Adrenal gland (tissue), 12 donors: ENCODE measurements around the gene MYO1E. TPM values are rescaled to one million over a fixed set of nuclear protein-coding genes. Genes with fewer than 3 reads are reported as not detected.
"Not testable (repeated sequence)": the region's sequence is repeated elsewhere in the genome, so short reads cannot be mapped to it uniquely, and the experiment has no call there.

Source experiments
- DNase-seq, 7 donors: peaks; one replicate each; pipeline ENCODE4 v3.0.0-alpha.2; 2019 to 2020
- H3K27ac ChIP-seq, 5 donors: fragments of 200-600 bp; sonication (generic) in 4 of 5; 1 replicate in 3 of 5; 2 replicates in 2 of 5; pipeline versions ENCODE4 v1.5.1 to v1.8.0; 2016 to 2020; ENCODE audit warnings: mild to moderate bottlenecking in 1 of 5
- H3K27me3 ChIP-seq: fragments of 200-600 bp; 2 replicates; pipeline ENCODE4 v1.8.0; 2021
- H3K36me3 ChIP-seq, 2 donors: fragments of 200-600 bp; replicated peaks in 1 of 2; 1 replicate in 1 of 2; 2 replicates in 1 of 2; pipeline versions ENCODE4 v1.5.1 to v1.8.0; 2018 to 2022
- H3K4me1 ChIP-seq, 2 donors: fragments of 200-600 bp; replicated peaks in 1 of 2; 1 replicate in 1 of 2; 2 replicates in 1 of 2; pipeline versions ENCODE4 v1.5.1 to v1.8.0; 2018 to 2021
- H3K4me3 ChIP-seq, 4 donors: fragments of 200-600 bp; sonication (generic) in 3 of 4; one replicate each; pipeline ENCODE4 v1.5.1; 2016 to 2018
- H3K9me3 ChIP-seq, 3 donors: fragments of 200-600 bp; sonication (generic) in 1 of 3; replicated peaks in 1 of 3; 1 replicate in 2 of 3; 2 replicates in 1 of 3; pipeline versions ENCODE4 v1.5.1 to v1.8.0; 2016 to 2021
- POLR2A ChIP-seq, 2 donors: fragments of 450-650 bp; IDR thresholded peaks; one replicate each; pipeline ENCODE4 v1.6.1; 2017; ENCODE audit warnings: antibody characterized with exemption in 2 of 2, mild to moderate bottlenecking in 2 of 2, moderate library complexity in 1 of 2
- WGBS, 4 donors: extraction: QIAGEN DNeasy Blood & Tissue Kit in 2 of 4; methylation state at CpG; one replicate each; pipeline versions ENCODE4 v1.1.5 to v1.1.7; 2013 to 2017; 5-methylcytosine and 5-hydroxymethylcytosine counted together
- intact Hi-C, 2 donors: fragments of 100-400 bp; cut with DNase I; formaldehyde crosslinking; loops; one replicate each; pipeline versions ENCODE4 v1.14.1 to v1.15.0; 2022 to 2023
- polyA plus RNA-seq, 3 donors: library from polyadenylated mRNA; stranded (reverse); fragments of 200-250 nt in 2 of 3; fragments of 350-450 nt in 1 of 3; fragmentation: Illumina TruSeq in 1 of 3; extraction: RNeasy Lipid Tissue Mini Kit (QIAGEN cat#74804) in 1 of 3; gene quantifications; one replicate each; pipeline ENCODE4 v1.2.3, GENCODE V29; 2013 to 2014
- total RNA-seq, 9 donors: library from RNA; depleted of rRNA in 4 of 9; stranded (reverse); fragments of >200 nt in 4 of 9; fragments of 120-200 nt in 1 of 9; fragmentation: NEBNext Ultra II Directional in 1 of 9; extraction: Animal tissue kit (Norgen Biotek cat#: 25700) in 1 of 9; gene quantifications; one replicate each; pipeline versions ENCODE4 v1.1.0 to v1.2.4, GENCODE V29; 2013 to 2023
- TF ChIP-seq, protein P1 (sequence below), 6 experiments: fragments of 450-650 bp in 4 of 6; fragments of 200-600 bp in 2 of 6; sonication (generic) in 1 of 6; IDR thresholded peaks; 1 replicate in 5 of 6; 2 replicates in 1 of 6; pipeline versions ENCODE4 v1.5.1 to v1.8.0; 2016 to 2021; ENCODE audit warnings: antibody characterized with exemption in 6 of 6, mild to moderate bottlenecking in 2 of 6, moderate library complexity in 1 of 6
- donor health status: healthy with polysubstance abuse.
- donor health status: Bipolar disorder and iron deficiency.
- donor health status: DM: yes; HTN: yes; CAD: no.
- donor health status: DM: no; HTN: no; CAD: no.
- donor health status: DM: no; HTN: no; CAD: no.
- donor health status: DM: yes; HTN: yes; CAD: no.

Gene MYO1E
- total and polyA plus RNA-seq, 12 donors, result 11.9 to 50.8 (median 26.0) TPM

DNA sequence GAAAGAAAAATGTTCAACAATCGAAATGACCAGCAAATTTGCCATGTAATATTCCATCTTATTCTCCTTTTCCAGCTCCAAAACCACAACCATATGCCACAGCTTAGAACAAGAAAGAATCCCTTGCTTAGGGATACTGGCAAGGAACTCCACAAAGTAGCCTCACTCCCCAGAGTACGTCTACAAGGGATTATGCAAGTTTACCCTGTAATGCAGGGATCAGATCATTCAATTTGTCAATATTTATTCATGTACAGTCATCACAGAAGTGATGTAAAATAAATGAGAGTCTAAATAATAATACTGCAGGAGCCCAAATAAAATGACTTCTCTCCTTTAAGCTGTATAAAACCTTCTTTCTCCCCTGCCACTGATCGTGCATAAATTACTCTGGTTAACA is 23.5 kb upstream of the MYO1E start:
- Histone ChIP-seq H3K9me3 (no peaks in the 10 kb centered on the region), H3K27ac (no peak overlapping the region), H3K4me3 (no peak overlapping the region), H3K36me3 (no peaks in the 10 kb centered on the region), H3K4me1 (no peaks in the 10 kb centered on the region), H3K27me3 (no peaks in the 10 kb centered on the region)
- intact Hi-C loops, result no loop called here
- no peak for TF ChIP-seq POLR2A (IDR thresholded peaks at IDR 0.05)
- TF ChIP-seq, protein P1, sequence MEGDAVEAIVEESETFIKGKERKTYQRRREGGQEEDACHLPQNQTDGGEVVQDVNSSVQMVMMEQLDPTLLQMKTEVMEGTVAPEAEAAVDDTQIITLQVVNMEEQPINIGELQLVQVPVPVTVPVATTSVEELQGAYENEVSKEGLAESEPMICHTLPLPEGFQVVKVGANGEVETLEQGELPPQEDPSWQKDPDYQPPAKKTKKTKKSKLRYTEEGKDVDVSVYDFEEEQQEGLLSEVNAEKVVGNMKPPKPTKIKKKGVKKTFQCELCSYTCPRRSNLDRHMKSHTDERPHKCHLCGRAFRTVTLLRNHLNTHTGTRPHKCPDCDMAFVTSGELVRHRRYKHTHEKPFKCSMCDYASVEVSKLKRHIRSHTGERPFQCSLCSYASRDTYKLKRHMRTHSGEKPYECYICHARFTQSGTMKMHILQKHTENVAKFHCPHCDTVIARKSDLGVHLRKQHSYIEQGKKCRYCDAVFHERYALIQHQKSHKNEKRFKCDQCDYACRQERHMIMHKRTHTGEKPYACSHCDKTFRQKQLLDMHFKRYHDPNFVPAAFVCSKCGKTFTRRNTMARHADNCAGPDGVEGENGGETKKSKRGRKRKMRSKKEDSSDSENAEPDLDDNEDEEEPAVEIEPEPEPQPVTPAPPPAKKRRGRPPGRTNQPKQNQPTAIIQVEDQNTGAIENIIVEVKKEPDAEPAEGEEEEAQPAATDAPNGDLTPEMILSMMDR (IDR thresholded peaks at IDR 0.05), result no peak
- DNase-seq, result no peak
- 38 to 56% (median 54%) methylated on average over 3 of the region's 3 CpGs for WGBS, 4 donors

DNA sequence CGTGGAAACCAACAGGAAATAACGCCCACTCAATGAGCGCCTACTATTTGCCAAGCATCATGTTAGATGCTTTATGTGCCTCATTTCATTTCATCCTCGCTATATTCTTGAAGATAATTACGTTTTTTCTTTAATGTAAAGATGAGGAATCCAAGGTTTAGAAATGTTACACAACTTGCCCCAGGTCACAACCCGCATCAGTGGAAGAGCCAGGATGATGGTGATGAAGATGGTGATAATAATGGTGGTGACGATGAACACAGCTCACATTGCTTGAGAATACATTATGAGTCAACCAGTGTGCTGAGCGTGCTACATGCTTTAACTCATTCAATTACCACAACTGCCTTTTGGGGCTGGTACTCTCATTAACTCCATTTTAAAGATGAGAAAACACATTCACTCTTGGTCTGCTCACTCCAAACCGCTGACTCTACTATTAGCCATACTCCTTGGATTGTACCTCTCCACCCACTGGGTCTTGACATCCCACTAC is 21.5 kb upstream of the MYO1E start:
- Histone ChIP-seq H3K4me1 (no peaks in the 10 kb centered on the region), H3K9me3 (no peaks in the 10 kb centered on the region), H3K4me3 (no peak overlapping the region), H3K36me3 (no peaks in the 10 kb centered on the region), H3K27ac (no peak overlapping the region), H3K27me3 (no peaks in the 10 kb centered on the region)
- no peak for DNase-seq
- TF ChIP-seq, protein P1 (IDR thresholded peaks at IDR 0.05), result no peak
- TF ChIP-seq POLR2A (IDR thresholded peaks at IDR 0.05), result no peak
- intact Hi-C loops, result no loop called here
- WGBS, 4 donors, result 82 to 85% (median 83%) methylated on average over 9 of the region's 9 CpGs

DNA sequence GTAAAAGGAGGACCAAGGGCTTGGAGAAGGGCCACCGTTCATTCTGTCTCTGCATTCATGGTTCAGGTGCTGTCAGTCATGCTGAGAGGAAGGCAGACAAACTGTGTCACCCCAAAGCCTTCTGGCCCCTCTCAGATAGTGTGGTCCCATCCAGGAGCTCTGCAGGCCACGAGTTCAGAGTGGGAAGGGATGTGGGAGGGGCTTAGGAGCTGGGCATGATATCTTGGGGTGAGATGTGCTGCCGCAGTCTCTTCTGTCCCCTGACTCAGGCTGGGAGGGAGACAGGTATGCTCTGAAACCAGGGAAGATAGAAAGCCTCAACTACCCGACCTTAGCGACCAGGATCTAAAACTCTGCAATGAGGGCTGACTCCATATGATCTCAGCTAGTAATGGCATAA is 19.6 kb upstream of the MYO1E start:
- no peaks in the 10 kb centered on the region for H3K27me3 ChIP-seq
- intact Hi-C loops, result no loop called here
- H3K4me1 ChIP-seq, result peaks cover 0 to 3% of the 10 kb centered on the region in 2 donors
- no peaks in the 10 kb centered on the region for H3K36me3 ChIP-seq
- H3K27ac ChIP-seq, result no peak overlapping the region
- DNase-seq, result no peak
- no peaks in the 10 kb centered on the region for H3K9me3 ChIP-seq
- WGBS, 4 donors, result 77 to 82% (median 80%) methylated on average over 4 to 5 of the region's 5 CpGs
- no peak for TF ChIP-seq POLR2A (IDR thresholded peaks at IDR 0.05)
- TF ChIP-seq, protein P1 (IDR thresholded peaks at IDR 0.05), result no peak
- no peak overlapping the region for H3K4me3 ChIP-seq

DNA sequence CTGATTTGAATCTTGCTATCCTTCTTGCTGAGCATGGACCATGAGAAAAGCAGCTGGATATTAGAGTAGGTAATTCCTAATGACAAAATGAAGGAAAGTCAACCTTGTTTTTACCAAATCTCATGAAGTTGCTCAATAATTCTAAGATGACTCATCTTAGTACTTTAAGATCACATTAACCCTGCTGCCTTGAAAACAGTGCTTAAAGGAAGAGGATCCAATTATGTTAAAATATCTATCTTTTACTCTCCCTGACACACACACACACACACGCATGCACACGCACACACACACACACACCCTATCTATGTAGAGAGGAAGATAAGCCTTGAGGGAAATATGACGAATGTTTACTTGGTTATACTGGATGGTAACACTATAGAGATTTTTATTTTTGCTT is 16.0 kb upstream of the MYO1E start:
- no peaks in the 10 kb centered on the region for H3K27me3 ChIP-seq
- H3K36me3 ChIP-seq, result no peaks in the 10 kb centered on the region
- peak overlapping the region in 1 of 5 donors; percentile 30 for H3K27ac ChIP-seq
- DNase-seq, result peak in 3 of 7 donors; percentile 18 to 29 (median 22)
- 25 to 58% (median 41%) methylated on average over 3 of the region's 3 CpGs for WGBS, 4 donors
- intact Hi-C loops, result no loop called here
- no peaks in the 10 kb centered on the region for H3K9me3 ChIP-seq
- peaks cover 0 to 3% of the 10 kb centered on the region in 2 donors for H3K4me1 ChIP-seq
- H3K4me3 ChIP-seq, result no peak overlapping the region
- no peak for TF ChIP-seq POLR2A (IDR thresholded peaks at IDR 0.05)
- TF ChIP-seq, protein P1 (IDR thresholded peaks at IDR 0.05), result no peak

DNA sequence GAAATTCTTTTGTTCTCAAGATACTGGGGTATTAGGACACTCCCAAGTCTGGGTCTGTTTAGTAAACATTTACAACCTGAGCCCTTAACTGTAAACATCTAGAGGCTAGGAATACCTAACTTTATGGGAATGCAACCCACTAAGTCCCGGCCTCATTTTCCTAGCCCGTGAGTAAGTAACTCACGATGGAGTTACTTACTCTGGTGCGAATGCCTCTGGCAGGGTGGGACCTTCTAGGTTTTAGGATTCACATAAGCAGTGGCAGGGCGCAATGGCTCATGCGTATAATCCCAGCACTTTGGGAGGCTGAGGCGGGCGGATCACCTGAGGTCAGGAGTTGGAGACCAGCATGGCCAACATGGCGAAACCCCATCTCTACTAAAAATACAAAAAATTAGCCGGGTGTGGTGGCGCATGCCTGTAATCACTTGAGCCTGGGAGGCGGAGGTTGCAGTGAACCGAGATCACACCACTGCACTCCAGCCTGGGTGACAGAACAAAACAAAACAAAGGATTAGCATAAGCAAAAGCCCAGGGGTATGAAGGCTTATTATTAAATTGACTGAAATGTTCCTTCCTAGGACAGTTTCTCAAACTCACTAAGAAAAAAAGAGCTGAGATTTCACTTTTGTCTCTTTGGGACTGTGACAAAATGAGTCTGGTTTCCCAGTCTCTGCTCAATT is 14.7 kb upstream of the MYO1E start:
- H3K4me1 ChIP-seq, intact Hi-C loops, H3K36me3 ChIP-seq, H3K9me3 ChIP-seq, DNase-seq, H3K27me3 ChIP-seq, H3K4me3 ChIP-seq, H3K27ac ChIP-seq: not testable (repeated sequence)
- WGBS, 4 donors, result 94 to 97% (median 96%) methylated on average over 13 of the region's 13 CpGs
